BE2C (cell line): ENCODE measurements around the gene ELK3.

Source experiments
- DNase-seq: peaks from one replicate; pipeline ENCODE4 v3.0.0-alpha.2; 2020
- H3K27me3 ChIP-seq: fragments of 250-450 bp; sonication (Bioruptor Pico); 2 replicates; pipeline ENCODE4 v1.5.1; 2020; ENCODE audit warnings: mild to moderate bottlenecking
- H3K36me3 ChIP-seq: fragments of 250-450 bp; sonication (Bioruptor Pico); 2 replicates; pipeline ENCODE4 v1.5.1; 2020; ENCODE audit warnings: mild to moderate bottlenecking
- H3K4me1 ChIP-seq: fragments of 250-450 bp; sonication (Bioruptor Pico); 2 replicates; pipeline ENCODE4 v1.5.1; 2020
- H3K4me3 ChIP-seq: 2 replicates; pipeline ENCODE4 v1.5.1; 2011; ENCODE audit warnings: low read depth, low read length
- H3K9me3 ChIP-seq: fragments of 250-450 bp; sonication (Bioruptor Pico); 2 replicates; pipeline ENCODE4 v1.5.1; 2020
- TF ChIP-seq, protein P1 (sequence below): IDR thresholded peaks from 2 replicates; pipeline ENCODE4 v1.5.1; 2012; ENCODE audit warnings: mild to moderate bottlenecking, low read depth, low read length

Gene ELK3

DNA sequence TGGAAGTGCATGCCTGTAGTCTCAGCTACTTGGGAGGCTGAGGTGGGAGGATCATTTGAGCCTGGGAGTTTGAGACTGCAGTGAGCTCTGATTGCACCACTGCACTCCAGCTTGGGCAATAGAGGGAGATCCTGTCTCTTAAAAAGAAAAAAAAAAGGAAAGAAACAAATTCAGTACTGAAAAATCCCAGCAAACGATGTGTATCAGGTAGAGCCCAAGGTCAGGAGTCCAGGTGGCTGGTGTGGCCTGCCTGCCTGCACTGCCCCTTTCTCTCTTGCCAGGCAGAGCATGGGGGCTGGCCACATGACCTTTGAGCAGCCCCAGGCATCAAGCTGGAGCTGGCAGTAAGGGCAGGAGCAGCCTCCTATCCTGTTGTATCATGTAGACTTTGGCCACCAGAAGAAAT, 31.8 kb downstream of the ELK3 start:
- peaks cover 20% of the 10 kb centered on the region for H3K36me3 ChIP-seq
- no peak for DNase-seq
- TF ChIP-seq, protein P1, sequence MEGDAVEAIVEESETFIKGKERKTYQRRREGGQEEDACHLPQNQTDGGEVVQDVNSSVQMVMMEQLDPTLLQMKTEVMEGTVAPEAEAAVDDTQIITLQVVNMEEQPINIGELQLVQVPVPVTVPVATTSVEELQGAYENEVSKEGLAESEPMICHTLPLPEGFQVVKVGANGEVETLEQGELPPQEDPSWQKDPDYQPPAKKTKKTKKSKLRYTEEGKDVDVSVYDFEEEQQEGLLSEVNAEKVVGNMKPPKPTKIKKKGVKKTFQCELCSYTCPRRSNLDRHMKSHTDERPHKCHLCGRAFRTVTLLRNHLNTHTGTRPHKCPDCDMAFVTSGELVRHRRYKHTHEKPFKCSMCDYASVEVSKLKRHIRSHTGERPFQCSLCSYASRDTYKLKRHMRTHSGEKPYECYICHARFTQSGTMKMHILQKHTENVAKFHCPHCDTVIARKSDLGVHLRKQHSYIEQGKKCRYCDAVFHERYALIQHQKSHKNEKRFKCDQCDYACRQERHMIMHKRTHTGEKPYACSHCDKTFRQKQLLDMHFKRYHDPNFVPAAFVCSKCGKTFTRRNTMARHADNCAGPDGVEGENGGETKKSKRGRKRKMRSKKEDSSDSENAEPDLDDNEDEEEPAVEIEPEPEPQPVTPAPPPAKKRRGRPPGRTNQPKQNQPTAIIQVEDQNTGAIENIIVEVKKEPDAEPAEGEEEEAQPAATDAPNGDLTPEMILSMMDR = no peak
- H3K4me1 ChIP-seq = peaks cover 9% of the 10 kb centered on the region
- H3K4me3 ChIP-seq = no peak overlapping the region
- no peaks in the 10 kb centered on the region for H3K27me3 ChIP-seq
- H3K9me3 ChIP-seq = no peaks in the 10 kb centered on the region; the same call in 1 of the 2 replicates

DNA sequence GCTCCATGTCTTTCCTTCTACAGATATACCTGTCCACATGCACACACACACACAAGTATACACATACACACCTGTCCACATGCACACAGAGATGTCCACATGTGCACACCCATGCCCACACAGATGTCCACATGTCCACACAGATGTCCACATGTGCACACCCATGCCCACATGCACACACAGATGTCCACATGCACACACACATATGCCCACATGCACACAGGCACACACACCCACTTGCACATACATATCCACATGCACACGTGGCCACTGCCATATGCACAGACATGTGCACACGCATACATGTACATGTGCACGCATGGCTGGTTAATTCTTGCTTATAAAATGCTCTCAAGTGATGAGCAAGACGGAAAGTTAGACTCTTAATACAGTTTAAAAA, 32.2 kb downstream of the ELK3 start:
- DNase-seq = no peak
- Histone ChIP-seq H3K36me3 (peaks cover 20% of the 10 kb centered on the region), H3K4me3 (no peak overlapping the region), H3K27me3 (no peaks in the 10 kb centered on the region), H3K9me3 (no peaks in the 10 kb centered on the region; the same call in 1 of the 2 replicates), H3K4me1 (peaks cover 9% of the 10 kb centered on the region)
- TF ChIP-seq, protein P1 = no peak

DNA sequence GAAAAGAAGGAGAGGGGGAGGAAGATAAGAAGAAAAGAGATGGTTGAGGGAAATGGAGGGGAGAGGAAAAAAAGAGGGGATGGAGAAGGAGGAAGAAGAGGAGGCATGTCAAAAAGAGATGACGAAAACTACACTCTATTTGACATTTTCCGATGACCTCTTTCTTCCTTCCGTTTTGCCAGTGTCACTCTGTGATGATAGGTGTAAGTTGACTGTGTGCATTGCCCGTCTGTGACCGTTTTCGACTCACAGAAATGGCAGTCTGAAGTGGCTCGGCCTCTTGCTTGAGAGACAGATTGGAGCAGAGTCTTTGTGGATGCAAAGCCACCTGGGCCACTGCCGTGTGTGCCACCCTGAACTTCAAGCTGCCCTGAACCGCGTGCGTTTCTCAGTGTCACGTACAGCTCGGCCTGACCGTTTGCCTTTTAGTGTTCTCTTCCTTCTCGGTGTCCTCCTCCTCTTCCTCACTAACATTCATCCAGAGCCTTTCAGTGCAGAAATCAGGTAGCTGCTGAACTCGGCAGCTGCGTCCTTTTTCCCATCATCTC, 32.7 kb downstream of the ELK3 start:
- no peaks in the 10 kb centered on the region for H3K9me3 ChIP-seq
- H3K36me3 ChIP-seq = peaks cover 20% of the 10 kb centered on the region
- peaks cover 9% of the 10 kb centered on the region for H3K4me1 ChIP-seq
- no peak overlapping the region for H3K4me3 ChIP-seq
- TF ChIP-seq, protein P1 = no peak
- no peaks in the 10 kb centered on the region for H3K27me3 ChIP-seq
- no peak for DNase-seq

DNA sequence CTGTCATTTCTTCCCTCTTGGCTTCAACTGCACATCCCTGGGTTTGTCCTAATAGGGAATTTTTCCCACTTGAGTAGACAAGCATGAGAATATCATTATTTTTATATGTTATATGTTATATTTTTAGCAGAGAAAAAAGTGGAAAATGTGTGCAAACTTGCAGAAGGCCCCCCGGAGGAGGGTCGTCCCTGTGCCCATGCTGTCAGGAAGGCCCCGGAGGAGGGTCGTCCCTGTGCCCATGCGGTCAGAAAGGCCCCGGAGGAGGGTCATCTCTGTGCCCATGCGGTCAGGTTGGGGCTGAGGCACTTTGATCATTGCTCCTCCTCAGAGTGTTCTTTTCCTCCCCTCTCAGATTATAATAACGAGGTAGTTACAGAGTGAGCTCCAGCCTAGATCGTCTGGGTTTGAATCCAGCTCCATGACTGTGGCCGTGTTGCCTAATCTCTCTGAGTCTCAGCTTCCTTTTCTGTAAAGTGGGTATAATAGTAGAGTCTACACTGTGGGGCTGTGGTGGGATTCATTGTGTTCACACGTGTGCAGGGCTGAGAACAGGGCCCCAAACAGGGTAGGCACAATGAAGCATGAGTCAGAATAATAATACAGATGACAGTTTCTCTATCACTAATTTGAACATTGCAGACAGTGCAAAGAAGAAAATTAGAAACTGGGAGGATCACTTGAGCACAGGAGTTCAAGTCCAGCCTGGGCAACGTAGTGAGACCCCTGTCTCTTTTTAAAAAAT, 33.4 kb downstream of the ELK3 start:
- H3K4me3 ChIP-seq = no peak overlapping the region
- TF ChIP-seq, protein P1 = no peak
- no peak for DNase-seq
- peaks cover 20% of the 10 kb centered on the region for H3K36me3 ChIP-seq
- peaks cover 9% of the 10 kb centered on the region for H3K4me1 ChIP-seq
- H3K9me3 ChIP-seq = no peaks in the 10 kb centered on the region
- no peaks in the 10 kb centered on the region for H3K27me3 ChIP-seq

DNA sequence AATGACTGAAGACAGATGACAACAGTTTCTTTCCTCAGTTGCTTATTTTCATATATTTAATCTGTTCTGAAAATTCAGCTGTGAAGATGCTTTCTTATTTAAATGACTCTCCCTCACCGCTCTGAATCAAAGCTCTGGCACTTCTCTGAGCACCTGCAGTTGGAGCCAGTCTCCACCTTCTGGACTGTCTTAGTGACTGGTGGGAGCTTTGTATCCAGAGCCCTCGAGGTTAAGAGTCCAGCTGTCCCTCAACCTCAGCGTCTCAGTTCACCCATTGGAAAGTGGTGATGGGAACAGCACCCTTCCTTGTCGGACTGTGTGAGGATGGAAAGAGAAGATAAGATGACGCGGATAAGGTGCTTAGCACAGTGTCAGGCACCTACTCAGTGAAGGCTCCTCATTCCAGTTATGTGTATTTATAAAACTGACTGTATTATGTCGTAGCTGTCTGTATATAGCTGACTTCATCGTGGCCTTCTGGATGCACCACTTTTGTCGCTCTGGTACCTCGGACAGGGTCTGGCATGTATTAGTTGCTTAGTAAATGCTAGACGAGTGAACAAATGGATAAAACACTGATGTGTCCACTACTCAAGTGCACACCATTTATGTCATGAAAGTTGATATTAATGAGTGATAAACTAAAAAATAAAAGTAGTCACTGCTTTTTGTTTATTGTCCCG, 34.5 kb downstream of the ELK3 start:
- Histone ChIP-seq H3K27me3 (no peaks in the 10 kb centered on the region), H3K36me3 (peaks cover 16% of the 10 kb centered on the region; the same call in 1 of the 2 replicates), H3K9me3 (no peaks in the 10 kb centered on the region), H3K4me1 (peaks cover 15% of the 10 kb centered on the region), H3K4me3 (no peak overlapping the region)
- TF ChIP-seq, protein P1 = no peak
- no peak for DNase-seq

DNA sequence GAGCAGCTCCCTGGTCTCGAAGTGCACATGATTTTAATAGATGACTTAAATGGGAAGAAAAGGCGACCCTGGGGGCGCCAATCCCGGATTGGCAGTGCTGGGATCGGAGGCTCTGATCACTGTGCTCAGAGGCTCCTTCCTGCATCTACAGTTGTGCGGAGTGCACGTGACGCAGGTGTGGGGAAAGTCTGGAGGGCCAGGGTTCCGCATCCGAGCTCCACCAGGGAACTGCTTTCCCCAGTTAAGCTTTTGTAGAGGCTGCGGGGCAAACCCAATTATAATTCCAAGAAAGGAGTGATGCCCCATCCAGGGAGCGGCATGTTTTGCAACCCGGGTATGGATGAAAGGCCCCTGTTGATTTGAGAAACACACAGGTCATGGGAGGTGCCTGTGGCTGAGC, 36.5 kb downstream of the ELK3 start:
- H3K27me3 ChIP-seq = no peaks in the 10 kb centered on the region
- DNase-seq = no peak
- H3K36me3 ChIP-seq = peaks cover 5% of the 10 kb centered on the region; the same call in 1 of the 2 replicates
- TF ChIP-seq, protein P1 = no peak
- peaks cover 11% of the 10 kb centered on the region for H3K4me1 ChIP-seq
- no peak overlapping the region for H3K4me3 ChIP-seq
- no peaks in the 10 kb centered on the region for H3K9me3 ChIP-seq
